HL-60 (cell line): ENCODE results near the gene ELF4.

Source experiments
- DNase-seq, 2 experiments: peaks; one replicate each; pipeline ENCODE4 v3.0.0-alpha.2; 2010 to 2020; ENCODE audit warnings: low read depth in 1 of 2, low spot score in 1 of 2
- H3K27ac ChIP-seq: fragments of 250-450 bp; sonication (Bioruptor Pico); replicated peaks from 2 replicates; pipeline ENCODE4 v1.5.1; 2020; ENCODE audit warnings: mild to moderate bottlenecking, moderate library complexity
- H3K27me3 ChIP-seq: fragments of 250-450 bp; sonication (Bioruptor Pico); 2 replicates; pipeline ENCODE4 v1.5.1; 2021; ENCODE audit warnings: mild to moderate bottlenecking, moderate library complexity; ENCODE audit not compliant: insufficient read depth, poor library complexity, severe bottlenecking
- H3K4me3 ChIP-seq: replicated peaks from 2 replicates; pipeline ENCODE4 v1.5.1; 2011; ENCODE audit warnings: mild to moderate bottlenecking, control low read depth, low read length; ENCODE audit not compliant: insufficient read depth
- GABPA ChIP-seq: IDR thresholded peaks from 2 replicates; pipeline ENCODE4 v1.6.1; 2012; ENCODE audit warnings: low read depth
- POLR2AphosphoS5 ChIP-seq: IDR thresholded peaks from 2 replicates; pipeline ENCODE4 v1.6.1; 2012; ENCODE audit warnings: low read depth
- REST ChIP-seq: IDR thresholded peaks from 2 replicates; pipeline ENCODE4 v1.6.1; 2012; ENCODE audit warnings: low read depth; ENCODE audit not compliant: insufficient replicate concordance
- SPI1 ChIP-seq: IDR thresholded peaks from 2 replicates; pipeline ENCODE4 v1.6.1; 2012; ENCODE audit warnings: low read depth, mild to moderate bottlenecking, borderline replicate concordance
- long read RNA-seq: library from polyadenylated mRNA; unstranded; transcript quantifications from one replicate; pipeline ENCODE4 v2.0.0, GENCODE V29; 2020
- TF ChIP-seq, protein P1 (sequence below): IDR thresholded peaks from one replicate; pipeline ENCODE4 v1.5.1; 2011; ENCODE audit warnings: low read length, control low read depth, inconsistent platforms; ENCODE audit not compliant: insufficient read depth

The ELF4 gene
- long read RNA-seq, full-length matches to known transcripts: 3 of 25 reads
- long read RNA-seq, partial matches to known transcripts: 6 of 25 reads
- long read RNA-seq, other reads (novel, unspliced or antisense): 16 of 25 reads

- peak within 1 kb of the TSS; percentile 94 for H3K27ac ChIP-seq
- peak; percentile 56 for TF ChIP-seq SPI1
- TF ChIP-seq, protein P1, sequence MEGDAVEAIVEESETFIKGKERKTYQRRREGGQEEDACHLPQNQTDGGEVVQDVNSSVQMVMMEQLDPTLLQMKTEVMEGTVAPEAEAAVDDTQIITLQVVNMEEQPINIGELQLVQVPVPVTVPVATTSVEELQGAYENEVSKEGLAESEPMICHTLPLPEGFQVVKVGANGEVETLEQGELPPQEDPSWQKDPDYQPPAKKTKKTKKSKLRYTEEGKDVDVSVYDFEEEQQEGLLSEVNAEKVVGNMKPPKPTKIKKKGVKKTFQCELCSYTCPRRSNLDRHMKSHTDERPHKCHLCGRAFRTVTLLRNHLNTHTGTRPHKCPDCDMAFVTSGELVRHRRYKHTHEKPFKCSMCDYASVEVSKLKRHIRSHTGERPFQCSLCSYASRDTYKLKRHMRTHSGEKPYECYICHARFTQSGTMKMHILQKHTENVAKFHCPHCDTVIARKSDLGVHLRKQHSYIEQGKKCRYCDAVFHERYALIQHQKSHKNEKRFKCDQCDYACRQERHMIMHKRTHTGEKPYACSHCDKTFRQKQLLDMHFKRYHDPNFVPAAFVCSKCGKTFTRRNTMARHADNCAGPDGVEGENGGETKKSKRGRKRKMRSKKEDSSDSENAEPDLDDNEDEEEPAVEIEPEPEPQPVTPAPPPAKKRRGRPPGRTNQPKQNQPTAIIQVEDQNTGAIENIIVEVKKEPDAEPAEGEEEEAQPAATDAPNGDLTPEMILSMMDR: no peak
- H3K27me3 ChIP-seq: no peaks in the 10 kb centered on the region
- H3K4me3 ChIP-seq: peak within 1 kb of the TSS; percentile 62
- DNase-seq: peak in 1 of 2 experiments; percentile 52
Measured at GRCh38 chrX:130110379-130111219, at the start of gene ELF4. TSS of gene ELF4 (minus strand) at chrX:130110497. CDS start at chrX:130081330, 29,167 bp downstream.

- DNase-seq: no peak
- Histone ChIP-seq H3K27ac (no peak overlapping the region), H3K4me3 (no peak overlapping the region), H3K27me3 (no peaks in the 10 kb centered on the region)
- TF ChIP-seq, protein P1: no peak
- TF ChIP-seq GABPA (no peak), POLR2AphosphoS5 (no peak), REST (no peak), SPI1 (no peak)
Measured at GRCh38 chrX:130159776-130160175, 49.5 kb upstream of the ELF4 start.

- TF ChIP-seq SPI1 (no peak), GABPA (no peak), REST (no peak), POLR2AphosphoS5 (no peak)
- TF ChIP-seq, protein P1: no peak
- Histone ChIP-seq H3K27me3 (no peaks in the 10 kb centered on the region), H3K4me3 (no peak overlapping the region), H3K27ac (no peak overlapping the region)
- DNase-seq: no peak
Measured at GRCh38 chrX:130158311-130158710, 48.0 kb upstream of the ELF4 start.
